MM.1S (cell line): ENCODE measurements around the gene SPATS1.

Source experiments
- EZH2 ChIP-seq: fragments of 300-600 bp; sonication (generic); optimal IDR thresholded peaks from 2 replicates; pipeline ENCODE3; 2017; ENCODE audit warnings: low read depth, mild to moderate bottlenecking, antibody characterized with exemption, low read length, mixed read lengths
- EZH2phosphoT487 ChIP-seq: fragments of 300-600 bp; sonication (generic); IDR thresholded peaks from 2 replicates; pipeline ENCODE4 v1.6.1; 2018; ENCODE audit warnings: antibody characterized with exemption, low read length
- TF ChIP-seq, protein P1 (sequence below): fragments of 300-600 bp; sonication (generic); IDR thresholded peaks from 2 replicates; pipeline ENCODE4 v1.5.1; 2016; ENCODE audit warnings: antibody characterized with exemption, low read length, mixed read lengths

DNA sequence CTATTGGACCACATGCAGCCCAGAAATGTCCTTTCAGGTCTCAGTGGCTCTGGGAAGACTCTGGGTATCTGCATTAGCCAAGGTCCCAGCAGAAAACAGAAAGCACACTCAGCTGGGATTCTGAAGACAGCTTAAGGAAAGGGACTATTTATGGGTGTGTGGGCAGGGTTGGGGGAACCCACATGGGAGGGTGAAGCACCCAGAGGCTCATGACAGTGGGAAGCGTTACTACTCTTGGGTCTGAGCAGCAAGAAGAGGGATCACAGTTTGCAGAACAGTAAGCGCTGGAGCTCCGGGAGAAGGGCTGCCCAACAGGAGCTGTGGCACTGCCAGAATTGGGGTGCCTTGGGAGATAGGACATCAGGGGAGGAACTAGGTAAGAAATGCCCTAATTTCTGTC lies 32.6 kb downstream of the SPATS1 start:
- TF ChIP-seq, protein P1, sequence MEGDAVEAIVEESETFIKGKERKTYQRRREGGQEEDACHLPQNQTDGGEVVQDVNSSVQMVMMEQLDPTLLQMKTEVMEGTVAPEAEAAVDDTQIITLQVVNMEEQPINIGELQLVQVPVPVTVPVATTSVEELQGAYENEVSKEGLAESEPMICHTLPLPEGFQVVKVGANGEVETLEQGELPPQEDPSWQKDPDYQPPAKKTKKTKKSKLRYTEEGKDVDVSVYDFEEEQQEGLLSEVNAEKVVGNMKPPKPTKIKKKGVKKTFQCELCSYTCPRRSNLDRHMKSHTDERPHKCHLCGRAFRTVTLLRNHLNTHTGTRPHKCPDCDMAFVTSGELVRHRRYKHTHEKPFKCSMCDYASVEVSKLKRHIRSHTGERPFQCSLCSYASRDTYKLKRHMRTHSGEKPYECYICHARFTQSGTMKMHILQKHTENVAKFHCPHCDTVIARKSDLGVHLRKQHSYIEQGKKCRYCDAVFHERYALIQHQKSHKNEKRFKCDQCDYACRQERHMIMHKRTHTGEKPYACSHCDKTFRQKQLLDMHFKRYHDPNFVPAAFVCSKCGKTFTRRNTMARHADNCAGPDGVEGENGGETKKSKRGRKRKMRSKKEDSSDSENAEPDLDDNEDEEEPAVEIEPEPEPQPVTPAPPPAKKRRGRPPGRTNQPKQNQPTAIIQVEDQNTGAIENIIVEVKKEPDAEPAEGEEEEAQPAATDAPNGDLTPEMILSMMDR: no peak
- TF ChIP-seq EZH2 (no peak), EZH2phosphoT487 (no peak)
